Measurements from ENCODE around the gene FAM241A.
"Not testable (repeated sequence)": the region's sequence is repeated elsewhere in the genome, so short reads cannot be mapped to it uniquely, and the experiment has no call there.

FAM241A gene

GRCh38 chr4:112136551-112136950, 8.7 kb upstream of the FAM241A start:
- DNase-seq (ENCODE audit: low read depth in 4 of 4, low spot score in 1 of 4) = no peak

GRCh38 chr4:112138538-112138937, 6.7 kb upstream of the FAM241A start:
- no peak for DNase-seq (ENCODE audit: low read depth in 4 of 4, low spot score in 1 of 4)

GRCh38 chr4:112140536-112140935, 4.7 kb upstream of the FAM241A start:
- DNase-seq (ENCODE audit: low read depth in 4 of 4, low spot score in 1 of 4) = no peak

- no peak for DNase-seq (ENCODE audit: low read depth in 4 of 4, low spot score in 1 of 4)
Observed at GRCh38 chr4:112141366-112142138, 3.7 kb upstream of the FAM241A start.

- no peak for DNase-seq (ENCODE audit: low read depth in 4 of 4, low spot score in 1 of 4)
Observed at GRCh38 chr4:112142182-112142581, 3.1 kb upstream of the FAM241A start.

GRCh38 chr4:112143781-112144180, 1.5 kb upstream of the FAM241A start:
- no peak for DNase-seq (ENCODE audit: low read depth in 4 of 4, low spot score in 1 of 4)

- DNase-seq (ENCODE audit: low read depth in 4 of 4, low spot score in 1 of 4) = no peak
Observed at GRCh38 chr4:112144546-112145325, 518 bp upstream of the FAM241A start.

GRCh38 chr4:112145790-112146501, 692 bp downstream of the FAM241A start:
- peak; percentile 49 to 68 (median 58) for DNase-seq (ENCODE audit: low read depth in 4 of 4, low spot score in 1 of 4)

GRCh38 chr4:112146502-112146813, 1.2 kb downstream of the FAM241A start:
- DNase-seq (ENCODE audit: low read depth in 4 of 4, low spot score in 1 of 4) = no peak

- DNase-seq (ENCODE audit: low read depth in 4 of 4, low spot score in 1 of 4) = no peak
Observed at GRCh38 chr4:112147697-112148096, 2.4 kb downstream of the FAM241A start.

- DNase-seq (ENCODE audit: low read depth in 4 of 4, low spot score in 1 of 4) = no peak
Observed at GRCh38 chr4:112150920-112151319, 5.7 kb downstream of the FAM241A start.

GRCh38 chr4:112152521-112152920, 7.3 kb downstream of the FAM241A start:
- DNase-seq (ENCODE audit: low read depth in 4 of 4, low spot score in 1 of 4) = no peak

- DNase-seq (ENCODE audit: low read depth in 4 of 4, low spot score in 1 of 4) = no peak
Observed at GRCh38 chr4:112153211-112153791, 8.0 kb downstream of the FAM241A start.

- no peak for DNase-seq (ENCODE audit: low read depth in 4 of 4, low spot score in 1 of 4)
Observed at GRCh38 chr4:112156112-112156511, 10.9 kb downstream of the FAM241A start.

GRCh38 chr4:112156553-112156952, 11.3 kb downstream of the FAM241A start:
- no peak for DNase-seq (ENCODE audit: low read depth in 4 of 4, low spot score in 1 of 4)

- not testable (repeated sequence) for DNase-seq (ENCODE audit: low read depth in 4 of 4, low spot score in 1 of 4)
Observed at GRCh38 chr4:112163706-112164105, 18.5 kb downstream of the FAM241A start.

GRCh38 chr4:112167794-112168193, 22.5 kb downstream of the FAM241A start:
- DNase-seq (ENCODE audit: low read depth in 4 of 4, low spot score in 1 of 4) = no peak

GRCh38 chr4:112168719-112169500, 23.7 kb downstream of the FAM241A start:
- no peak for DNase-seq (ENCODE audit: low read depth in 4 of 4, low spot score in 1 of 4)

- no peak for DNase-seq (ENCODE audit: low read depth in 4 of 4, low spot score in 1 of 4)
Observed at GRCh38 chr4:112170451-112170993, 25.3 kb downstream of the FAM241A start.

GRCh38 chr4:112171051-112171763, 26.0 kb downstream of the FAM241A start:
- DNase-seq (ENCODE audit: low read depth in 4 of 4, low spot score in 1 of 4) = not testable (repeated sequence)
